GM12865 (cell line): ENCODE results near the gene BTLA.
"Not testable (repeated sequence)": the region's sequence is repeated elsewhere in the genome, so short reads cannot be mapped to it uniquely, and the experiment has no call there.

ENCODE experiments used
- DNase-seq: peaks from one replicate; pipeline ENCODE4 v3.0.0; 2010; ENCODE audit warnings: low read depth
- H3K4me3 ChIP-seq: 2 replicates; pipeline ENCODE4 v1.5.1; 2011; ENCODE audit warnings: mild to moderate bottlenecking, low read depth, low read length, control low read depth
- TF ChIP-seq, protein P1 (sequence below): IDR thresholded peaks from 2 replicates; pipeline ENCODE4 v1.5.1; 2011; ENCODE audit warnings: low read length, control low read depth, low read depth, inconsistent platforms; ENCODE audit not compliant: insufficient read depth; ENCODE audit errors: missing control alignments

Gene BTLA

DNA sequence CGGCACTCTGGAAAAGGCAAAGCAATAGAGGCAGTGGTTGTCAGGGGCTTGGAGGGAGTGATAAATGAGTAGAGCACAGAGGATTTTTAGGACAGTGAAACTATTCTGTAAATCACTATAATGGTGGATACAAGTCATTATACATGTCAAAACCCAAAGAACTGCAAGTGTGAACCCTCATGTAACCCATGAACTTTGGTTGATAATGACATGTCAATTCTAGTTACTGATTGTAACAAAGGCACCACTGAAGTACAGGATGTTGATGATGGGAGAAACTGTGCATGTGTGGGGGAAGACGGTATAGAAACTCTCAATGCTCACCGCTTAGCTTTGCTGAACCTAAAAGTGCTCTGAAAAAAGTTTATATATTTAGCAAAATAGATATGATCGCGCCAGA lies 36.0 kb downstream of the BTLA start:
- TF ChIP-seq, protein P1, sequence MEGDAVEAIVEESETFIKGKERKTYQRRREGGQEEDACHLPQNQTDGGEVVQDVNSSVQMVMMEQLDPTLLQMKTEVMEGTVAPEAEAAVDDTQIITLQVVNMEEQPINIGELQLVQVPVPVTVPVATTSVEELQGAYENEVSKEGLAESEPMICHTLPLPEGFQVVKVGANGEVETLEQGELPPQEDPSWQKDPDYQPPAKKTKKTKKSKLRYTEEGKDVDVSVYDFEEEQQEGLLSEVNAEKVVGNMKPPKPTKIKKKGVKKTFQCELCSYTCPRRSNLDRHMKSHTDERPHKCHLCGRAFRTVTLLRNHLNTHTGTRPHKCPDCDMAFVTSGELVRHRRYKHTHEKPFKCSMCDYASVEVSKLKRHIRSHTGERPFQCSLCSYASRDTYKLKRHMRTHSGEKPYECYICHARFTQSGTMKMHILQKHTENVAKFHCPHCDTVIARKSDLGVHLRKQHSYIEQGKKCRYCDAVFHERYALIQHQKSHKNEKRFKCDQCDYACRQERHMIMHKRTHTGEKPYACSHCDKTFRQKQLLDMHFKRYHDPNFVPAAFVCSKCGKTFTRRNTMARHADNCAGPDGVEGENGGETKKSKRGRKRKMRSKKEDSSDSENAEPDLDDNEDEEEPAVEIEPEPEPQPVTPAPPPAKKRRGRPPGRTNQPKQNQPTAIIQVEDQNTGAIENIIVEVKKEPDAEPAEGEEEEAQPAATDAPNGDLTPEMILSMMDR, result no peak
- DNase-seq, result peak; percentile 83
- H3K4me3 ChIP-seq, result no peak overlapping the region

DNA sequence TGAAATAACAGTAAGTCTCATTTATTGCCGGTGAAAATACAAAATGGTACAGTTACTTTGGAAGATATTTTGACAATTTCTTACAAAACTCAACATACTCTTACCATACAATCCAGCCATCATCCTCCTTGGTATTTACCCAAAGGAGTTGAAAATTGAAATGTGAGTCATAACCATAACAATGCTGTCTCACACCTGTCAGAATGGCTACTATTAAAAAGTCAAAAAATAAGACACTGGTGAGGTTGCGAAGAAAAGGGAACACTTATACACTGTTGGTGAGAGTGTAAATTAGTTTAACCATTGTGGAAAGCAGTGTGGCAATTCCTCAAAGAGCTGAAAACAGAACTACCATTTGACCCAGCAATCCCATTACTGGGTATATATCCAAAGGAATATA lies 37.5 kb downstream of the BTLA start:
- H3K4me3 ChIP-seq, DNase-seq: not testable (repeated sequence)

DNA sequence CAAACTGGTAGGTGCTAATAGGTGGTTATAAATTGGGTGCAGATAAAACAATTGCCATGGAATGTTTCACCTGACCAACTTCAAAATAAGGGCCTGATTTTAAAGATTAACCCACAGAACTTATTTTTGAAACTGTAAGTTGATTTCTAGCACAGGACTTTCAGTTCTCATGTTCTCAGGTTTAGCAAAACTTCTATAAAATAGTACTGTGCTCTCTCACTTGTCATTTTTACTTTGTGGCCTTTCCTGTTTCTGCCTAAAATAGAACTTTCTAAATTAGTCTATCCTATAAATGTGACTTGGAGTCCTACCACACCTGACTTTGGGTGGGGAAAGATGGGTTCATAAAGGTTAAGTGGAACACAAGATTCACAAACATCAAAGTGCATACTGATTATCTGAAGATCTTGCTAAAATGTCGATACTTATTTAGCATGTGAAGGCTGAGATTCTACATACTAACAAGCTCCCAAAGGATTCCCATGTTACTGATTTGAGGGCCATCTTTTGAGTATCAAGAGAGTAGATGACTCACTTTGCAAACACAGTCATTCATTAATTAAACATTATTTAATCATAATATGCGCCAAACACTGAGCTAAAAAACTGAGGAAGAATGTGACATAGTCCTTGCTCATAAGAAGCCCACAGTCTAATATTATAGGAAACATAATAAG lies 38.6 kb downstream of the BTLA start:
- H3K4me3 ChIP-seq, result peak overlapping the region; percentile 51
- TF ChIP-seq, protein P1, result no peak
- DNase-seq, result peak; percentile 91

DNA sequence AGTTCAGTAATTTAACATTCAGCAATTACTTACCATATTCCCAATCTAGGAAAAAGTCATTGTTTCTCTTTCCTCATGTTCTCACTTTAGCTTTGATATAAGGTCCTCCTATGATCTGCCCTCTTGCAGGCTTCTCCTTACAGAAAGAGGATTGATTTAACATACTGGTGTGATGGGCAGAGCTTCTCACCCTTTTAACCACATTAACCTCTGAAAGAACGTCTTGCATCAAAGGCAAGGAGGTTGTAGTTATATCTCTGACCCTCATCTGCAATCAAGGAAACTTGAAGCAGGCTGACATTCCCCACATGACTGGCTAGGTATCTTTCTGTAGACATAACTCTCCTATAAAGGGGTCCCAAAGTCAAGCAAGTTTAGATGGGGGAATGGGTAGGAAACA lies 39.5 kb downstream of the BTLA start:
- peak; percentile 89 for DNase-seq
- TF ChIP-seq, protein P1, result no peak

DNA sequence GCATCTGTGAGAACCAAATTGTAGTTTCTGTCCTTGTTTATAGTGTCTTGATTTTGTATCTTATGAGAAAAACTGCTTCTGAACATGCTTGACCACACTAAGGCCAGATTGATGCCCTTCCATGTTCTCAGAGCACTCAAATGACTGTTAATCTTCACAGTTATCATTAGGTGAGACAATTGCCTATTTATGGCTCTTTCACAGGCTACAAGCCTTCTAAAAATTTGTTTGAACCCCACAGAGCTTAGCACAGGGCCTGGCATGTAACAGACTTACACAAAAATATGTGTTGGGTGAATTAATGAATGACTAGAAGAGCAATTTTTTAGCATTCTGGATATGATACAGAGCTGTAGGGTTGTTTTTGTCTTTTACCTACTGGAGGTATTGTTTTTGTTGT lies 43.1 kb downstream of the BTLA start:
- H3K4me3 ChIP-seq, result no peak overlapping the region; the same call in 1 of the 2 replicates
- peak; percentile 67 for DNase-seq
- TF ChIP-seq, protein P1, result no peak

More for the DNA sequence above, 39.5 kb downstream of the BTLA start:
- peak overlapping the region; percentile 51 for H3K4me3 ChIP-seq

DNA sequence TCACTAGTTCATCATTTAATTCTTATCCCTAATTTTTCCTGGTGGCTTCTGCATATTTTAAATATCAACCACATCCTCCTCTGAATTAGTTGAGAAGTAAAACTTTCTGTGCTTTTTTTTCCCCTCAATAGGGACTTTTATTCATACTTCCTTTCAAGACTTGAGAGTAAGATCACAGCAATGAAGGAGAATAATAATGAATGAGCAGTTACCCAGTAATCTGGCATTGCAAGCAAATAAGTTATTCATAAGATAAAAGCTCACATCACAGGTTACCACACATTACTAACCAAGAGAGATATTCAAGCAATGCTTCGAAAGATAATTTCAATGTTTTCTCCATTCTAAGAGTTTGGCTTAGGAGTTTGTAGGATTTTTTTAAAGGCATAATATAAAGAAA lies 50.3 kb downstream of the BTLA start:
- TF ChIP-seq, protein P1, result no peak
- no peak overlapping the region for H3K4me3 ChIP-seq
- no peak for DNase-seq

DNA sequence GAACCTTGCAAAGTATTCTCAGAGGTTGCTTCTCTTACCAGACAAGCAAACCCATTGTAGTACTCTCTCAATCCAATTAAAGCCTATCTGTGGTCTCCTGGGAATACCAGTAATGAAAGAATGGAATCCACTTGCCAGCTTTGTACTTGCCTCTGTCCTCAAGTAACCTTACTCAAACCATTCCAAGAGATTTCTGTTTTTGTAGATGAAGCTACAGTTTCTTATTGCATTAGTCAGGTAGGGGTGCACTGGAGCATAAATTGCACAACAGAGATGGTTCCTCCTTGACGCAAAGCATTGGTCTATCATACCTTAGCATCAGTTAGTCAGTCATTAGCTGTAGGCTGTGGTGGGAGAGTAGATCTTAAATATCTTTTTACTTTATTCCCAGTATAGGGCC lies 52.9 kb downstream of the BTLA start:
- DNase-seq, result no peak
- TF ChIP-seq, protein P1, result no peak
- H3K4me3 ChIP-seq, result no peak overlapping the region

DNA sequence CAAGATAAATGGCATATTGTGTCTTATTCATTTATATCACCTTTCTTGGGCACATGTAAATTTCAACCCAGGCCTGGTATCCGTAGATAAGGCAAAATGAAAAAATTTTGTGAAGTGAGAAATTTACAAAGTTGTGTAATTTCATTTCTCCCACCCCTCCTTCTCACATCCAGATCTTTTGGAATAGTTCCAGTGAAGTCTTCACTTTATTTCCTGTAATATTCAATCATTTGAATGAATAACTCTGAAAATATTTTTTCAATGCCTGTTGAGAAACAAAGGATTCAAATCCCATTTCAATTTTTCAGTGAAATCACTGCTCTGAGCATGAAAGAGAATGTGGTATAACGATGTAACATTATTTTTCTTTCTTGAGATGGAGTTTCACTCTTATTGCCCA lies 53.4 kb downstream of the BTLA start:
- DNase-seq, result no peak
- TF ChIP-seq, protein P1, result no peak
- no peak overlapping the region for H3K4me3 ChIP-seq
